K562 (cell line): ENCODE data around the gene IL27RA. TPM values are rescaled to one million over a fixed set of nuclear protein-coding genes. Genes with fewer than 3 reads are reported as not detected.

ENCODE experiments used
- CSDE1 ChIP-seq, 2 experiments: fragments of 450-650 bp; IDR thresholded peaks; 2 replicates each; pipeline ENCODE4 v1.6.1; 2016; ENCODE audit warnings: mild to moderate bottlenecking in 1 of 2
- EZH2 ChIP-seq: IDR thresholded peaks from 2 replicates; pipeline ENCODE4 v1.6.1; 2012; ENCODE audit warnings: low read depth, mild to moderate bottlenecking, inconsistent platforms, low read length, borderline replicate concordance
- FOS ChIP-seq: IDR thresholded peaks from 3 replicates; pipeline ENCODE4 v1.6.1; 2011; ENCODE audit not compliant: insufficient read length; ENCODE audit errors: extremely low read depth
- FOXK2 ChIP-seq, 2 experiments: fragments of 450-650 bp; IDR thresholded peaks in 1 of 2; conservative IDR thresholded peaks in 1 of 2; 2 replicates each; pipeline ENCODE4 v1.6.1; 2016; ENCODE audit warnings: low read depth in 2 of 2, mild to moderate bottlenecking in 1 of 2
- KDM5B ChIP-seq: fragments of 200-600 bp; sonication (generic); IDR thresholded peaks from 2 replicates; pipeline ENCODE4 v1.6.1; 2012; ENCODE audit warnings: low read depth, mild to moderate bottlenecking, moderate library complexity, low read length, control low read depth, inconsistent platforms; ENCODE audit not compliant: insufficient replicate concordance
- L3MBTL2 ChIP-seq: fragments of 450-650 bp; IDR thresholded peaks from 2 replicates; pipeline ENCODE4 v1.6.1; 2016; ENCODE audit warnings: mild to moderate bottlenecking, moderate library complexity
- MAZ ChIP-seq, 2 experiments: fragments of 450-650 bp in 1 of 2; sonication (generic) in 1 of 2; formaldehyde crosslinking; IDR thresholded peaks in 1 of 2; conservative IDR thresholded peaks in 1 of 2; 2 replicates each; pipeline versions ENCODE4 v1.4.0 to v1.5.0; 2020; ENCODE audit warnings: mild to moderate bottlenecking in 1 of 2, missing genetic modification reagents in 1 of 2
- MGA ChIP-seq: fragments of 450-650 bp; IDR thresholded peaks from 2 replicates; pipeline ENCODE4 v1.6.1; 2016; ENCODE audit warnings: mild to moderate bottlenecking, moderate library complexity
- RFX1 ChIP-seq: fragments of 450-650 bp; IDR thresholded peaks from 2 replicates; pipeline ENCODE4 v1.6.1; 2016; ENCODE audit warnings: mild to moderate bottlenecking, moderate library complexity
- SIN3B ChIP-seq: fragments of 450-650 bp; IDR thresholded peaks from 2 replicates; pipeline ENCODE4 v1.6.1; 2017; ENCODE audit warnings: low read depth, mild to moderate bottlenecking, moderate library complexity
- ZNF584 ChIP-seq: fragments of 200-800 bp; sonication (Bioruptor generic); IDR thresholded peaks from 2 replicates; pipeline ENCODE4 v1.6.1; 2016; ENCODE audit warnings: low read depth, mild to moderate bottlenecking, missing genetic modification characterization, missing compliant biosample characterization
- polyA plus RNA-seq, 8 experiments: library from polyadenylated mRNA; depleted of rRNA in 4 of 8; stranded (reverse) in 5 of 8; unstranded in 3 of 8; fragments of >200 nt; fragmentation: Nextera tagmentation in 2 of 8; fragmentation: Illumina TruSeq in 1 of 8; extraction: Ambion mirVana in 2 of 8; extraction: Trizol in 1 of 8; gene quantifications; 2 replicates each; pipeline versions ENCODE4 v1.2.1 to v1.2.3, GENCODE V29; 2011 to 2014; ENCODE audit warnings: inconsistent platforms in 1 of 8, missing spikeins in 1 of 8
- total RNA-seq, 7 experiments: library from RNA; depleted of rRNA in 6 of 7; stranded (reverse); fragments of >200 nt in 6 of 7; fragmentation: Illumina TruSeq in 2 of 7; extraction: Trizol in 2 of 7; gene quantifications; 2 replicates each; pipeline versions ENCODE4 v1.2.1 to v1.2.3, GENCODE V29; 2011 to 2021; ENCODE audit warnings: low replicate concordance in 1 of 7
- TF ChIP-seq, protein P1 (sequence below): sonication (generic); formaldehyde crosslinking; IDR thresholded peaks from 2 replicates; pipeline ENCODE4 v1.8.0; 2022; ENCODE audit warnings: missing genetic modification reagents, mild to moderate bottlenecking, borderline replicate concordance
- TF ChIP-seq, protein P2 (sequence below): sonication (generic); formaldehyde crosslinking; IDR thresholded peaks from 2 replicates; pipeline ENCODE4 v1.8.0; 2022; ENCODE audit warnings: mild to moderate bottlenecking, missing genetic modification reagents

Gene IL27RA
- total and polyA plus RNA-seq, 9 of the 15 experiments (the other 6 are each of a cell fraction or from before 2014, with no cell fraction given) = 1.9 to 15.9 (median 12.0) TPM

DNA sequence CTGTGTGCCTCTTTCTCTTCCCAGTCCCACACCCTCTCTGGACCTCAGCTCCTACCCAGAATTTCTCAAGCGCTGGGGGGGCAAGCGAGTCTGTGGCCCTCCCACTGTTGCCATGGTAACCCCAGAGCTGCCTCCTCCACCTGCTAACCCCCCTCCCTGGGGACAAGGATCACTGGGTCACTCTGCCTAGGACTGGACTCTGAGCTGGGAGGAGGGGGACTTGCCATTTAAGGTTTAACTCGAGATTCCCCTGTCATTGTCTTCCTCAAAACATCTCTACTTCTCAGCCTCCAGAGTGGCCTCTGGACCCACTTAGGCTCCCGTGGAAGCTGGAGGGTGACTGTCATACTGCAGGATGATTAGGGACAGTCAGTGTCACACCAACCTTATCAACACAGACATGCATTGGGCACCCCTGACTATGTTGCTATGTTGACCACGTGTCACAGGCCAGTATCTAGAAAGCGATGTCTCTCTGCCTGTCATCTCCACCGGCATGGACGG is 28.1 kb downstream of the IL27RA start (continued):
- 0 out of 4 replicates have a peak, but pooled peaks of 1 of the 2 experiments have one; percentile 30 for TF ChIP-seq MAZ (CRISPR knock-in tag; conservative IDR thresholded peaks at IDR 0.05 in 1 of 2, IDR thresholded peaks at IDR 0.05 in 1 of 2)
- TF ChIP-seq EZH2 = no peak
- peak in 1 of 2 experiments; percentile 30; a peak in 1 of 4 replicates for TF ChIP-seq FOXK2 (conservative IDR thresholded peaks at IDR 0.05 in 1 of 2, IDR thresholded peaks at IDR 0.05 in 1 of 2; ENCODE audit: low read depth in 2 of 2)
- no peak for TF ChIP-seq KDM5B
- no peak for TF ChIP-seq ZNF584
- TF ChIP-seq, protein P1, sequence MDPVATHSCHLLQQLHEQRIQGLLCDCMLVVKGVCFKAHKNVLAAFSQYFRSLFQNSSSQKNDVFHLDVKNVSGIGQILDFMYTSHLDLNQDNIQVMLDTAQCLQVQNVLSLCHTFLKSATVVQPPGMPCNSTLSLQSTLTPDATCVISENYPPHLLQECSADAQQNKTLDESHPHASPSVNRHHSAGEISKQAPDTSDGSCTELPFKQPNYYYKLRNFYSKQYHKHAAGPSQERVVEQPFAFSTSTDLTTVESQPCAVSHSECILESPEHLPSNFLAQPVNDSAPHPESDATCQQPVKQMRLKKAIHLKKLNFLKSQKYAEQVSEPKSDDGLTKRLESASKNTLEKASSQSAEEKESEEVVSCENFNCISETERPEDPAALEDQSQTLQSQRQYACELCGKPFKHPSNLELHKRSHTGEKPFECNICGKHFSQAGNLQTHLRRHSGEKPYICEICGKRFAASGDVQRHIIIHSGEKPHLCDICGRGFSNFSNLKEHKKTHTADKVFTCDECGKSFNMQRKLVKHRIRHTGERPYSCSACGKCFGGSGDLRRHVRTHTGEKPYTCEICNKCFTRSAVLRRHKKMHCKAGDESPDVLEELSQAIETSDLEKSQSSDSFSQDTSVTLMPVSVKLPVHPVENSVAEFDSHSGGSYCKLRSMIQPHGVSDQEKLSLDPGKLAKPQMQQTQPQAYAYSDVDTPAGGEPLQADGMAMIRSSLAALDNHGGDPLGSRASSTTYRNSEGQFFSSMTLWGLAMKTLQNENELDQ = no peak
- TF ChIP-seq MGA = 0 out of 2 replicates have a peak, but pooled peaks have one; percentile 36
- peak; percentile 97 for TF ChIP-seq RFX1
- TF ChIP-seq L3MBTL2 = peak; percentile 59; the same call in 1 of the 2 replicates
- no peak for TF ChIP-seq SIN3B
- no peak for TF ChIP-seq FOS
- TF ChIP-seq, protein P2, sequence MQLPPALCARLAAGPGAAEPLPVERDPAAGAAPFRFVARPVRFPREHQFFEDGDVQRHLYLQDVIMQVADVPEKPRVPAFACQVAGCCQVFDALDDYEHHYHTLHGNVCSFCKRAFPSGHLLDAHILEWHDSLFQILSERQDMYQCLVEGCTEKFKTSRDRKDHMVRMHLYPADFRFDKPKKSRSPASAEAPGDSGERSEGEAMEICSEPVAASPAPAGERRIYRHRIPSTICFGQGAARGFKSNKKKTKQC (CRISPR knock-in tag) = no peak
- TF ChIP-seq CSDE1 (IDR thresholded peaks at IDR 0.05) = peak in 1 of 2 experiments; percentile 83; a peak in 2 of 4 replicates
